ENCODE measurements around the gene IGF1. TPM values are rescaled to one million over a fixed set of nuclear protein-coding genes. Genes with fewer than 3 reads are reported as not detected.
A peak's percentile ranks its signal among the peaks of the same experiment; 100 is the strongest.

IGF1 gene
- total RNA-seq, 4 donors from 2014 or later, result 50.0 to 262 (median 78.1) TPM

DNA sequence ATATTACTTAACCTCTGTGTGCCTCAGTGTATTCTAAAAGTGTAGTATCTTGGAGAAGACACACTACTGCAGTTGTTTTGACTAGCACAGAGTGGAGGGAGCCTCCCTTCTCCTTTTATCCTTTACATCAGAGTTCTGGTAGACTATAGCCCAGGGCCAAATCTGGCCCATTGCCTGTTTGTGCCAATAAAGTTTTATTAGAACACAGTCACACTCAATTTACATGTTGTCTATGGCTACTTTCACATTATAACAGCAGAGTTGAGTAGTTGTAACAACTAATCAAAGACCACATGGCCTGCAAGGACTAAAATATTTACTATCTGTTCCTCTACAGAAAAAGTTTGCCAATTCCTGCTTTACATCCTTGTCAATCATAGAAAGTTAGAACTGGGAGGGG, 27.7 kb upstream of the IGF1 start:
- TF ChIP-seq POLR2A (IDR thresholded peaks at IDR 0.05) (no peak), EP300 (IDR thresholded peaks at IDR 0.05) (no peak)
- TF ChIP-seq, protein P1, sequence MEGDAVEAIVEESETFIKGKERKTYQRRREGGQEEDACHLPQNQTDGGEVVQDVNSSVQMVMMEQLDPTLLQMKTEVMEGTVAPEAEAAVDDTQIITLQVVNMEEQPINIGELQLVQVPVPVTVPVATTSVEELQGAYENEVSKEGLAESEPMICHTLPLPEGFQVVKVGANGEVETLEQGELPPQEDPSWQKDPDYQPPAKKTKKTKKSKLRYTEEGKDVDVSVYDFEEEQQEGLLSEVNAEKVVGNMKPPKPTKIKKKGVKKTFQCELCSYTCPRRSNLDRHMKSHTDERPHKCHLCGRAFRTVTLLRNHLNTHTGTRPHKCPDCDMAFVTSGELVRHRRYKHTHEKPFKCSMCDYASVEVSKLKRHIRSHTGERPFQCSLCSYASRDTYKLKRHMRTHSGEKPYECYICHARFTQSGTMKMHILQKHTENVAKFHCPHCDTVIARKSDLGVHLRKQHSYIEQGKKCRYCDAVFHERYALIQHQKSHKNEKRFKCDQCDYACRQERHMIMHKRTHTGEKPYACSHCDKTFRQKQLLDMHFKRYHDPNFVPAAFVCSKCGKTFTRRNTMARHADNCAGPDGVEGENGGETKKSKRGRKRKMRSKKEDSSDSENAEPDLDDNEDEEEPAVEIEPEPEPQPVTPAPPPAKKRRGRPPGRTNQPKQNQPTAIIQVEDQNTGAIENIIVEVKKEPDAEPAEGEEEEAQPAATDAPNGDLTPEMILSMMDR (IDR thresholded peaks at IDR 0.05), result no peak
- Histone ChIP-seq H3K27me3 (no peaks in the 10 kb centered on the region), H3K9me3 (peaks cover 0 to 7% (median 0%) of the 10 kb centered on the region in 4 donors), H3K36me3 (no peaks in the 10 kb centered on the region), H3K27ac (no peak overlapping the region), H3K4me1 (no peaks in the 10 kb centered on the region), H3K4me3 (no peak overlapping the region)
- no peak for DNase-seq (ENCODE audit: low spot score in 2 of 2)

DNA sequence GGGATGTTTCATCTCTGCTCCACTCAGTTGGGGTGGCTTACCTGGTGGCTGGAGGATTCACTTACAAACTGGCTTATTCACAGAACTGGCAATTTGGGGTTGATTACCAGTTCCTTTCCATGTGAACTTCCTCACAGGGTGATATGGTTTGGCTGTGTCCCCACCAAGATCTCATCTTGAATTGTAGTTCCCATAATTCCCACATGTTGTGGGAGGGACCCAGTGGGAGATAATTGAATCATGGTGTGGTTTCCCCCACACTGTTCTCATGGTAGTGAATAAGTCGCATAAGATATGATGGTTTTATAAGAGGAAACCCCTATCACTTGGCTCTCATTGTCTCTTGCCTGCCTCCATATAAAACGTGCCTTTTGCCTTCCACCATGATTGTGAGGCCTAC, 26.9 kb upstream of the IGF1 start:
- H3K27ac ChIP-seq, result no peak overlapping the region
- 0 to 43% methylated on average over 2 of the region's 2 CpGs for WGBS, 2 donors
- no peaks in the 10 kb centered on the region for H3K27me3 ChIP-seq
- no peak for TF ChIP-seq POLR2A (IDR thresholded peaks at IDR 0.05)
- TF ChIP-seq, protein P1 (IDR thresholded peaks at IDR 0.05), result no peak
- TF ChIP-seq EP300 (IDR thresholded peaks at IDR 0.05), result no peak
- H3K4me1 ChIP-seq, result no peaks in the 10 kb centered on the region
- no peak for DNase-seq (ENCODE audit: low spot score in 2 of 2)
- no peak overlapping the region for H3K4me3 ChIP-seq
- peaks cover 0 to 7% (median 0%) of the 10 kb centered on the region in 4 donors for H3K9me3 ChIP-seq
- H3K36me3 ChIP-seq, result no peaks in the 10 kb centered on the region

DNA sequence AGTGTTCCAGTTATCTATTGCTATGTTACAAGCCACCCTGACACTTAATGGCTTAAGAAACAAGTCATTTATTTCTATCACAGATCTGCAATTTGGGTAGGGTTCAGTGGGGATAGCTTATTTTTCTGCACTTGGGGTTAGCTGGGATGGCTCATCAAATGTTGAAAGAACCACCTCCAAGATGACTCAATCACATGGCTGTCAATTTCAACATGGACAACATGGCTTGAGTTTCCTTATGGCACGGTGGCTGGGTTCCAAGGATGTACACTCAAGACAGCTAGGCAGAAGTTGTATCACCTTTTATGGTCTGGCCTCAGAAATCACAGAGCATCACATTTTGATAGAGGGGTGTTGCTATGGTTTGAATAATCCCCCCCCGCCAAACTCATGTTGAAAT, 24.5 kb upstream of the IGF1 start:
- Histone ChIP-seq H3K9me3 (peaks cover 0 to 7% (median 0%) of the 10 kb centered on the region in 4 donors), H3K27me3 (no peaks in the 10 kb centered on the region), H3K36me3 (no peaks in the 10 kb centered on the region), H3K4me1 (peaks cover 0 to 4% (median 0%) of the 10 kb centered on the region in 4 donors), H3K4me3 (no peak overlapping the region), H3K27ac (no peak overlapping the region)
- DNase-seq (ENCODE audit: low spot score in 2 of 2), result no peak
- no peak for TF ChIP-seq POLR2A (IDR thresholded peaks at IDR 0.05)
- TF ChIP-seq, protein P1 (IDR thresholded peaks at IDR 0.05), result no peak
- TF ChIP-seq EP300 (IDR thresholded peaks at IDR 0.05), result no peak
- 96 to 98% methylated on average over 2 of the region's 2 CpGs for WGBS, 2 donors

DNA sequence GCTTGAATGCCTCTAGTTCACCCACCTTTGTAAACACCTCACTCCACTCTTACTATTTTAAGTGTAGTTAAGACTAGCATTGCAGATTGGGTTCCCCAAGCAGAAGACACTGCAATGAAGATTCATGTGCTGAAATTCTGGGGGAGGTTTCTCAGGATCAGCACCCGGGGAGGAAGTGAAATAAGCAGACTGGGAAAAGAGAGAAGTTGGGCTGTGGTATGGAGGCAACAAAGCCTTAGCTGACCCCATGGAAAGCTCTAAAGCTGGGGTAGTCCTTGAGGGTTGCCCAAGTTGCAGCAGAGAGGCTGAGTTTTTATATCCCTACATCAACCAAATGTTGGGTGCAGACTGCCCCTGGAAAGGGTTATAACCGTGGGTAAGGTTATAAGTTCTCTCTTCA, 23.9 kb upstream of the IGF1 start:
- 76 to 78% methylated on average over 2 of the region's 2 CpGs for WGBS, 2 donors
- H3K36me3 ChIP-seq, result no peaks in the 10 kb centered on the region
- no peak overlapping the region for H3K4me3 ChIP-seq
- H3K9me3 ChIP-seq, result peaks cover 0 to 7% (median 0%) of the 10 kb centered on the region in 4 donors
- TF ChIP-seq EP300 (IDR thresholded peaks at IDR 0.05) (peak in 1 of 2 donors; percentile 50), POLR2A (IDR thresholded peaks at IDR 0.05) (no peak)
- TF ChIP-seq, protein P1 (IDR thresholded peaks at IDR 0.05), result no peak
- peaks cover 0 to 4% (median 0%) of the 10 kb centered on the region in 4 donors for H3K4me1 ChIP-seq
- no peak overlapping the region for H3K27ac ChIP-seq
- DNase-seq (ENCODE audit: low spot score in 2 of 2), result no peak
- no peaks in the 10 kb centered on the region for H3K27me3 ChIP-seq

DNA sequence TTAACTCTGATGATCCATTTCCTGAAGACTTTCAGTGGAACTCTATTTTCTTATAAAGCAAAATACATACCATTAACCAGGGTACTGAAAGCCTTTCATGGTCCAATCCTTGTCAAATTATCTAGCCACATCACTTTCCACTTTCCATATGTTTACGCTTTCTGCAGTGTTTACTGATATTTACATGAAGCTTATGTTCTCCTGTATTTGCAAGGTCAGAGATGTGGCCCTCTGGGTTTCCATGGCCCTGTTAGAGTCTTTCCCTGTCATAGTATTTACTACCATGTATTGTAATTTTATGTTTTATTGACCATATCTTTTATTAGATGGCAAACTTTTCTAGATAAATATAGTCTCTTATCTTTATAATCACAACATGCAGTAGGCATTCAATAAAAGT, 23.5 kb upstream of the IGF1 start:
- Histone ChIP-seq H3K27ac (no peak overlapping the region), H3K4me1 (peaks cover 0 to 4% (median 0%) of the 10 kb centered on the region in 4 donors), H3K27me3 (no peaks in the 10 kb centered on the region), H3K36me3 (no peaks in the 10 kb centered on the region), H3K9me3 (peaks cover 0 to 7% (median 0%) of the 10 kb centered on the region in 4 donors), H3K4me3 (no peak overlapping the region)
- 0 to 38% methylated on average over 1 of the region's 1 CpG for WGBS, 2 donors
- DNase-seq (ENCODE audit: low spot score in 2 of 2), result no peak
- TF ChIP-seq, protein P1 (IDR thresholded peaks at IDR 0.05), result no peak
- TF ChIP-seq EP300 (IDR thresholded peaks at IDR 0.05) (no peak), POLR2A (IDR thresholded peaks at IDR 0.05) (no peak)

Data from tibial nerve (tissue), 4 donors.